WERI-Rb-1 (cell line): ENCODE data around the gene DYRK2.

Experiments used
- DNase-seq: peaks from one replicate; pipeline ENCODE4 v3.0.0-alpha.2; 2020
- H3K27ac ChIP-seq: fragments of 250-450 bp; sonication (Bioruptor Pico); 2 replicates; pipeline ENCODE4 v1.5.1; 2020; ENCODE audit warnings: mild to moderate bottlenecking, moderate library complexity
- H3K27me3 ChIP-seq: fragments of 250-450 bp; sonication (Bioruptor Pico); 2 replicates; pipeline ENCODE4 v1.5.1; 2021; ENCODE audit warnings: mild to moderate bottlenecking, low read depth, moderate library complexity; ENCODE audit not compliant: insufficient read depth, severe bottlenecking
- H3K36me3 ChIP-seq: fragments of 250-450 bp; sonication (Bioruptor Pico); 2 replicates; pipeline ENCODE4 v1.5.1; 2020; ENCODE audit warnings: mild to moderate bottlenecking, moderate library complexity
- H3K4me3 ChIP-seq: 2 replicates; pipeline ENCODE4 v1.5.1; 2011; ENCODE audit warnings: low read depth, mild to moderate bottlenecking, control low read depth, low read length
- H3K9me3 ChIP-seq: fragments of 250-450 bp; sonication (Bioruptor Pico); 2 replicates; pipeline ENCODE4 v1.5.1; 2021; ENCODE audit warnings: mild to moderate bottlenecking, moderate library complexity; ENCODE audit not compliant: severe bottlenecking
- TF ChIP-seq, protein P1 (sequence below): IDR thresholded peaks from 2 replicates; pipeline ENCODE4 v1.5.1; 2011; ENCODE audit warnings: low read depth, mild to moderate bottlenecking, control low read depth, inconsistent platforms, low read length

DYRK2 gene

DNA sequence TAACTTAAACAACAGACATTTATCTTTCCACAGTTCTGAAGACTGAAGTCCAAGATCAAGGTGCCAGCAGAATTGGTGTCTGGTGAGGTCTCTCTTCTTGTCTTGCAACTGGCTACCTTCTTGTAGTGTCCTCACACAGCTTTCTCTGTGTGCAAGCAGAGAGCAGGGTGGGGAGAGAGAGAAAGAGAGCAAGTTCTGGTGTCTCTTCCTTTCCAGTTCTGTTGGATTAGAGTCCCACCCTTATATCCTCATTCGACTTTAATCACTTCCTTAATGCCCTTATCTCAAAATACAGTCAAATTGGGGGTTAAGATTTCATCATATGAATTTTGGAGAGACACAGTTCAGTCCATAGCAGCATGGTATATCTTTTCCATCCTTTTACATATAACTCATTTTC is 40.8 kb downstream of the DYRK2 start:
- Histone ChIP-seq H3K36me3 (no peaks in the 10 kb centered on the region), H3K27ac (no peak overlapping the region), H3K9me3 (no peaks in the 10 kb centered on the region), H3K27me3 (no peaks in the 10 kb centered on the region), H3K4me3 (no peak overlapping the region)
- TF ChIP-seq, protein P1, sequence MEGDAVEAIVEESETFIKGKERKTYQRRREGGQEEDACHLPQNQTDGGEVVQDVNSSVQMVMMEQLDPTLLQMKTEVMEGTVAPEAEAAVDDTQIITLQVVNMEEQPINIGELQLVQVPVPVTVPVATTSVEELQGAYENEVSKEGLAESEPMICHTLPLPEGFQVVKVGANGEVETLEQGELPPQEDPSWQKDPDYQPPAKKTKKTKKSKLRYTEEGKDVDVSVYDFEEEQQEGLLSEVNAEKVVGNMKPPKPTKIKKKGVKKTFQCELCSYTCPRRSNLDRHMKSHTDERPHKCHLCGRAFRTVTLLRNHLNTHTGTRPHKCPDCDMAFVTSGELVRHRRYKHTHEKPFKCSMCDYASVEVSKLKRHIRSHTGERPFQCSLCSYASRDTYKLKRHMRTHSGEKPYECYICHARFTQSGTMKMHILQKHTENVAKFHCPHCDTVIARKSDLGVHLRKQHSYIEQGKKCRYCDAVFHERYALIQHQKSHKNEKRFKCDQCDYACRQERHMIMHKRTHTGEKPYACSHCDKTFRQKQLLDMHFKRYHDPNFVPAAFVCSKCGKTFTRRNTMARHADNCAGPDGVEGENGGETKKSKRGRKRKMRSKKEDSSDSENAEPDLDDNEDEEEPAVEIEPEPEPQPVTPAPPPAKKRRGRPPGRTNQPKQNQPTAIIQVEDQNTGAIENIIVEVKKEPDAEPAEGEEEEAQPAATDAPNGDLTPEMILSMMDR, result no peak
- DNase-seq, result no peak

DNA sequence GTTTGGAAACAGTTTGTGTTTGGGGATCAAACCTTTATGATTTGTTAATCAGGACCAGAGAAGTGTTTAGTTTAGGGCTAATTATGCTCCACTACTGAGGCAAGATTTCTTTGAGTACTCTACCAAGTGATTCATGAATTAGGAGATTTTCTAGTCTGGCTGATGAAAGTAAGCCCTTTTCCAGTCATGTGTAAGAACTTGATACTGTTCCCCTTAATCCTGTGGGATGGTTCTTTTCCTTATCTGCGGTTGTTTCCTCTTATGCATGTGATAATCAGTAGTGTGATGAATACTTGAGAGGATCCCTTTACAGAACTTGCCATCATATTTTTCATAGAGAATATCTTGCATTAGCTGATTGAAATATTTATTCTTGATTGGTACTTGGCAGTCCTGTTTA is 42.1 kb downstream of the DYRK2 start:
- no peaks in the 10 kb centered on the region for H3K27me3 ChIP-seq
- H3K9me3 ChIP-seq, result no peaks in the 10 kb centered on the region

DNA sequence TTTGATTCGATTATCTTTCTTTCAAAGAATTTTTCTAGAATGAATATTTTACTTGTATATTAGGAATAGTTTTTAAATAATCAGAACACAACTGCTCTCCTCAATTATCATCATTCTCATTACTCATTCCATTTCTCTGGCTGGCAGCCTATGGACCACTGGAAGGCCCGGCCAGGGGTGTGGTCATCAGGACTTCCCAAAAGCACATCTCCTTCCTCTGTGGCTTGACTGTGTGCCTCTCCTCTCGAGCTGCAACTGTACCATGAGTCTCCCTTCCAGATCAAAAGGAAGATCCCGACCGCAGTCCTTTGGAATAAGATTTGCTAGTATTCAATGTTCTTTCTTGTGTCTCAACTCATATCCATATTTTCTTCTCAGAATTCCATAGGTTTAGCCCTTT is 42.7 kb downstream of the DYRK2 start:
- no peak for DNase-seq
- no peaks in the 10 kb centered on the region for H3K27me3 ChIP-seq
- H3K4me3 ChIP-seq, result no peak overlapping the region
- no peaks in the 10 kb centered on the region for H3K9me3 ChIP-seq
- no peaks in the 10 kb centered on the region for H3K36me3 ChIP-seq
- TF ChIP-seq, protein P1, result no peak
- H3K27ac ChIP-seq, result no peak overlapping the region

More for the DNA sequence above, 42.1 kb downstream of the DYRK2 start:
- Histone ChIP-seq H3K36me3 (no peaks in the 10 kb centered on the region), H3K4me3 (no peak overlapping the region), H3K27ac (no peak overlapping the region)
- no peak for DNase-seq
- TF ChIP-seq, protein P1, result no peak

DNA sequence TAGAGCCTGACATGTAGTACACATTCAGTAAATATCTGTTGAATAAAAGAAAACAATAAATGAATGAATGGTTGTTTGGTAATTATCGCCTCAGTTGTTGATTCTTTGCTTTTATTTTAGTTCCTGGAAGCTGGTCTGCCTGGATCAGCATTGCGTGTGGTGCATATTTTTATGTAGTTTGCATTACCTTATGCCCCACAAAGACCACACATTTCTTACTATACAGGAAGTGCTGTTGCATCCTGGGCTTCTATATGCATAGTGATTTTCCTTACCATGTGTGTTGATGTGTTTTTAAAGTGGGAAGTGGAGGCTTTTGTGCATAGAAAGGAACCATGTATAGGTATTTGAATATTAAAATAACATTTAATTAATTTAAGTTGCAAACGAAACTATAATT is 43.6 kb downstream of the DYRK2 start:
- H3K27ac ChIP-seq, result no peak overlapping the region
- H3K27me3 ChIP-seq, result no peaks in the 10 kb centered on the region
- no peak for DNase-seq
- no peaks in the 10 kb centered on the region for H3K9me3 ChIP-seq
- TF ChIP-seq, protein P1, result no peak
- H3K4me3 ChIP-seq, result no peak overlapping the region
- H3K36me3 ChIP-seq, result no peaks in the 10 kb centered on the region

DNA sequence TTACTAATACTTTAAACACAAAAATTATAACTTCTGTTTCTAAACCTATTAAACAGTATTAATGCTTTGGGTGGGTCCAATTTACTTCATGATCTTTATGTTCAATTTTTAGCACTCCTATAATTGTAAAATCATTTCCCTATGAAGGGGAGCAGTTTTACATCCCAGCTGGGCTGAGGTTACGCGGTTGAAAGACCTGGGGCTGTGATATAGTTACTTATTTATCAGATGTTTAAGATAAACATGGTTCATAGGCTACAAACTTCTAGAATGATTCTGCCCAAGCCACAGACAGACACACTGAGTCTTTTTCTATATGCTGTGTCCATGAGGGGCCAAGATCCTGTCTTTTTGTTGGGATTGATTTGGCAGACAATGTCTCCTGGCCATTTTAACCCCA is 44.4 kb downstream of the DYRK2 start:
- H3K4me3 ChIP-seq, result no peak overlapping the region
- DNase-seq, result no peak
- no peaks in the 10 kb centered on the region for H3K27me3 ChIP-seq
- H3K36me3 ChIP-seq, result no peaks in the 10 kb centered on the region
- H3K9me3 ChIP-seq, result no peaks in the 10 kb centered on the region
- TF ChIP-seq, protein P1, result no peak
- H3K27ac ChIP-seq, result no peak overlapping the region

DNA sequence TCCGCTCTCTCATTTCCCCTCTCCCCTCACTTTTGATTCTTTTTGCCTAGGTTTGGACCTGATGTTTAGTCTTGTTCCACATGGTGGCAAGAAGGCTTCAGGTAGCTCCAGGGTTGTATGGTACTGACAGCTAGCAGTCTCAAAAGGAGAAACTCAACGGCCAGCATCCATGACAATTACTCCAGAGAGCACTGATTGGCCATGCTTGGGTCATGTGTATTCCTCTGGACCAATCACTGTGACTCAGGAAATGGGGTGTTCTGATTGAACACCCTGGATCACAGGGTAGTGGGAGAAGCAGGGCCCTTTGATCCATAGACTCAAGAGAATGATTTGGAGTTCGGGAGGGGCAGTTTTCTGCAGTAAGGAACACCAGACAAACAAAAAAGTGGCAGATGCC is 45.3 kb downstream of the DYRK2 start:
- Histone ChIP-seq H3K4me3 (no peak overlapping the region), H3K36me3 (no peaks in the 10 kb centered on the region), H3K9me3 (no peaks in the 10 kb centered on the region), H3K27ac (no peak overlapping the region), H3K27me3 (no peaks in the 10 kb centered on the region)
- no peak for DNase-seq
- TF ChIP-seq, protein P1, result no peak
